Stomach (tissue), 9 donors: ENCODE measurements around the gene EIF2B4. TPM values are rescaled to one million over a fixed set of nuclear protein-coding genes. Genes with fewer than 3 reads are reported as not detected.

ENCODE experiments used
- DNase-seq, 2 donors: peaks; one replicate each; pipeline versions ENCODE4 v3.0.0 to v3.0.0-alpha.2; 2013 to 2019
- H3K27ac ChIP-seq, 5 donors: fragments of 200-600 bp in 4 of 5; sonication (generic) in 4 of 5; one replicate each; pipeline ENCODE4 v1.5.1; 2013 to 2019; ENCODE audit warnings: mild to moderate bottlenecking in 1 of 5, moderate library complexity in 1 of 5
- H3K27me3 ChIP-seq, 3 donors: fragments of 200-600 bp; sonication (generic); one replicate each; pipeline ENCODE4 v1.5.1; 2017 to 2019; ENCODE audit warnings: mixed run types in 1 of 3
- H3K36me3 ChIP-seq, 4 donors: fragments of 200-600 bp; sonication (generic); 1 replicate in 3 of 4; 2 replicates in 1 of 4; pipeline ENCODE4 v1.5.1; 2016 to 2019
- H3K4me1 ChIP-seq, 4 donors: fragments of 200-600 bp; sonication (generic); one replicate each; pipeline ENCODE4 v1.5.1; 2016 to 2019
- H3K4me3 ChIP-seq, 4 donors: fragments of 200-600 bp; sonication (generic) in 3 of 4; one replicate each; pipeline ENCODE4 v1.5.1; 2016 to 2019; ENCODE audit warnings: mild to moderate bottlenecking in 1 of 4
- H3K9me3 ChIP-seq, 4 donors: fragments of 200-600 bp; sonication (generic); one replicate each; pipeline ENCODE4 v1.5.1; 2016 to 2019
- CTCF ChIP-seq, 7 experiments: fragments of 450-650 bp in 4 of 7; fragments of 200-600 bp in 3 of 7; sonication (generic) in 3 of 7; IDR thresholded peaks; one replicate each; pipeline ENCODE4 v1.5.1; 2016 to 2019; ENCODE audit warnings: antibody characterized with exemption in 7 of 7, control low read depth in 2 of 7, mild to moderate bottlenecking in 1 of 7
- EP300 ChIP-seq: sonication (generic); formaldehyde crosslinking; IDR thresholded peaks from one replicate; pipeline ENCODE4 v1.6.1; 2017; ENCODE audit warnings: antibody characterized with exemption
- POLR2A ChIP-seq, 4 donors: fragments of 450-650 bp; IDR thresholded peaks; one replicate each; pipeline ENCODE4 v1.6.1; 2016; ENCODE audit warnings: antibody characterized with exemption in 4 of 4, control low read depth in 2 of 4, mild to moderate bottlenecking in 1 of 4, moderate library complexity in 1 of 4
- POLR2AphosphoS5 ChIP-seq, 3 donors: sonication (generic); formaldehyde crosslinking; IDR thresholded peaks; one replicate each; pipeline ENCODE4 v1.6.1; 2016; ENCODE audit warnings: antibody characterized with exemption in 3 of 3
- WGBS, 5 donors: extraction: QIAGEN DNeasy Blood & Tissue Kit in 3 of 5; methylation state at CpG; one replicate each; pipeline versions ENCODE4 v1.1.5 to v1.1.7; 2013 to 2018; 5-methylcytosine and 5-hydroxymethylcytosine counted together
- intact Hi-C: fragments of 100-400 bp; cut with DNase I; formaldehyde crosslinking; loops from one replicate; pipeline ENCODE4 v1.15.1; 2023; ENCODE audit warnings: low total_unique reads
- polyA plus RNA-seq, 3 donors: library from polyadenylated mRNA; stranded (reverse); fragments of 200-250 nt; gene quantifications; one replicate each; pipeline ENCODE4 v1.2.3, GENCODE V29; 2013
- total RNA-seq, 5 donors: library from RNA; depleted of rRNA; stranded (reverse); fragments of >200 nt; gene quantifications; one replicate each; pipeline versions ENCODE4 v1.1.0 to v1.2.3, GENCODE V29; 2014 to 2016
- donor health status: healthy with polysubstance abuse.
- donor health status: Bipolar disorder and iron deficiency.
- donor health status: healthy.

Gene EIF2B4
- total and polyA plus RNA-seq, 8 donors, result 16.2 to 63.9 (median 41.3) TPM

- intact Hi-C loops, result no loop called here
- WGBS, 5 donors, result 0 to 1% (median 1%) methylated on average over 38 to 46 of the region's 46 CpGs
- no peaks in the 10 kb centered on the region for H3K9me3 ChIP-seq
Measured at GRCh38 chr2:27370816-27371620, 880 bp upstream of the EIF2B4 start.

DNA sequence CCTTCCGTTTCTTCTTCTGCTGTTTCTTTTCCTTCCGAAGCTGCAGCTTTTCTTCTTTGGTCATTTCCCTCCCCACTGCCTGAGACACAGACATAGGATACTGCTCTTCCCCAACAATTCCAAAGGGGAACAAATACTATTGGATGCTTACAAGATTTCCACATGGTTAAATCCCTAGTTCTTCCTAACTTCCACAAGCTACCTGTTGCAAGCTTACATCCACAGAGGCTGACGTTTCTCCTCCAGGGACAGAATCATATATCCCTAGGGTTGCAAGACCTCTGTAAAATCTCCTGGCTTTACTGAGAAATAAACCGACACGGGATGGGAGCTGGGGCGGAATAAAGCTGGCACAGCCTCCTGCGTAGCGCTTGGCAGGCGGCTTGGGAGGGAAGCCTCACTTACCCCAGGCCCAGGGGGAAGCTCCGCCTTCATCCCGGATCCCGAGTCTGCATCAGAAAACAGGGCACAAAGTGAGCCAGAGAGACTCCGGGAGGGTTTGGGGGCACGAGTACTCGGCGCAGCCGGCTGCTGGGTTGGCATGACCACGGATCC, 590 bp downstream of the EIF2B4 start:
- Histone ChIP-seq H3K9me3 (no peaks in the 10 kb centered on the region), H3K27ac (peak overlapping the region; percentile 92 to 96 (median 94)), H3K27me3 (no peaks in the 10 kb centered on the region), H3K4me3 (peak overlapping the region; percentile 91 to 97 (median 94)), H3K4me1 (peaks cover 24 to 46% (median 38%) of the 10 kb centered on the region in 4 donors), H3K36me3 (peaks cover 47 to 68% (median 66%) of the 10 kb centered on the region in 4 donors)
- peak in 1 of 2 donors; percentile 59 for DNase-seq
- intact Hi-C loops, result no loop called here
- WGBS, 5 donors, result 1 to 2% (median 2%) methylated on average over 12 to 18 of the region's 18 CpGs
- TF ChIP-seq EP300, result no peak
- TF ChIP-seq CTCF (IDR thresholded peaks at IDR 0.05), result peak in 1 of 7 experiments; percentile 7
- TF ChIP-seq POLR2AphosphoS5 (IDR thresholded peaks at IDR 0.05), result no peak
- TF ChIP-seq POLR2A (IDR thresholded peaks at IDR 0.05), result no peak

More at GRCh38 chr2:27370816-27371620, 880 bp upstream of the EIF2B4 start:
- no peaks in the 10 kb centered on the region for H3K27me3 ChIP-seq
- DNase-seq, result peak in 1 of 2 donors; percentile 65
- TF ChIP-seq CTCF (IDR thresholded peaks at IDR 0.05) (no peak), POLR2AphosphoS5 (IDR thresholded peaks at IDR 0.05) (peak in 1 of 3 donors; percentile 3)
- H3K36me3 ChIP-seq, result peaks cover 49 to 68% (median 66%) of the 10 kb centered on the region in 4 donors
- H3K27ac ChIP-seq, result peak overlapping the region; percentile 53 to 96 (median 94)
- H3K4me1 ChIP-seq, result peaks cover 24 to 46% (median 38%) of the 10 kb centered on the region in 4 donors
- H3K4me3 ChIP-seq, result peak overlapping the region; percentile 91 to 97 (median 94)

DNA sequence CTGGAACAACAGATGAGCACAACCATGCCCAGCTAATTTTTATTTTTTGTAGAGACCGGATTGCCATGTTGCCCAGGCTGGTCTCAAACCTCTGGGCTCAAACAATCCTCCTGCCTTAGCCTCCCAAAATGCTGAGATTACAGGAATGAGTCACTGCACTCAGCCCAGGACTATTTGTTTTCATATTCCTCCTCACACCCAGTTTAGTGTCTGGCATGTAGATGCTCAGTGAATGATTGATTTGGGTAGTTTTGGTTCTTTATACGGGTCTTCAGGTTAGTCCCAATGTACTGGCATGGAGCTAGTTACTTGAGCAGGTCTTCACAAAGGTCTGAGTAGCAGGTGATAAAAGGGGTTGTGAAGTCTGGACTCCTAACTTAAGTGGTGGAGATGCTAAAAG, 6.2 kb downstream of the EIF2B4 start:
- H3K36me3 ChIP-seq, result peaks cover 37 to 59% (median 58%) of the 10 kb centered on the region in 4 donors
- TF ChIP-seq CTCF (IDR thresholded peaks at IDR 0.05), result no peak
- no peak for TF ChIP-seq EP300
- TF ChIP-seq POLR2A (IDR thresholded peaks at IDR 0.05), result no peak
- no peak for TF ChIP-seq POLR2AphosphoS5 (IDR thresholded peaks at IDR 0.05)
- no peak overlapping the region for H3K27ac ChIP-seq
- no peak for DNase-seq
- WGBS, 5 donors, result 73 to 90% (median 87%) methylated on average over 2 of the region's 2 CpGs
- H3K27me3 ChIP-seq, result no peaks in the 10 kb centered on the region
- intact Hi-C loops, result no loop called here
- peaks cover 5 to 11% (median 7%) of the 10 kb centered on the region in 4 donors for H3K4me1 ChIP-seq
- no peaks in the 10 kb centered on the region for H3K9me3 ChIP-seq
- no peak overlapping the region for H3K4me3 ChIP-seq

- WGBS, 5 donors, result 86 to 95% (median 91%) methylated on average over 4 of the region's 4 CpGs
- intact Hi-C loops, result no loop called here
- no peak for DNase-seq
- peaks cover 37 to 49% (median 47%) of the 10 kb centered on the region in 4 donors for H3K36me3 ChIP-seq
- no peak overlapping the region for H3K4me3 ChIP-seq
- H3K27me3 ChIP-seq, result no peaks in the 10 kb centered on the region
- peaks cover 0 to 8% (median 7%) of the 10 kb centered on the region in 4 donors for H3K4me1 ChIP-seq
- TF ChIP-seq CTCF (IDR thresholded peaks at IDR 0.05) (no peak), POLR2AphosphoS5 (IDR thresholded peaks at IDR 0.05) (no peak), POLR2A (IDR thresholded peaks at IDR 0.05) (no peak), EP300 (no peak)
- no peaks in the 10 kb centered on the region for H3K9me3 ChIP-seq
- H3K27ac ChIP-seq, result no peak overlapping the region
Measured at GRCh38 chr2:27362678-27363420, 7.3 kb downstream of the EIF2B4 start.
